GM12891 (cell line): ENCODE results near the gene ZCRB1.

Experiments
- PAX5 ChIP-seq: IDR thresholded peaks from 2 replicates; pipeline ENCODE4 v1.6.1; 2011; ENCODE audit warnings: low read length, moderate library complexity, mild to moderate bottlenecking; ENCODE audit not compliant: insufficient read depth, severe bottlenecking
- POLR2A ChIP-seq: IDR thresholded peaks from 2 replicates; pipeline ENCODE4 v1.6.1; 2011; ENCODE audit warnings: low read depth, low read length, control low read depth
- POLR2AphosphoS5 ChIP-seq: IDR thresholded peaks from 2 replicates; pipeline ENCODE4 v1.6.1; 2011; ENCODE audit warnings: low read depth, low read length, control low read depth
- POU2F2 ChIP-seq: IDR thresholded peaks from 2 replicates; pipeline ENCODE4 v1.6.1; 2011; ENCODE audit warnings: low read depth, mild to moderate bottlenecking, control low read depth, low read length, moderate library complexity
- SPI1 ChIP-seq: IDR thresholded peaks from 2 replicates; pipeline ENCODE4 v1.6.1; 2011; ENCODE audit warnings: low read depth, low read length, control low read depth
- TAF1 ChIP-seq: IDR thresholded peaks from 2 replicates; pipeline ENCODE4 v1.6.1; 2011; ENCODE audit warnings: low read depth, low read length, control low read depth

DNA sequence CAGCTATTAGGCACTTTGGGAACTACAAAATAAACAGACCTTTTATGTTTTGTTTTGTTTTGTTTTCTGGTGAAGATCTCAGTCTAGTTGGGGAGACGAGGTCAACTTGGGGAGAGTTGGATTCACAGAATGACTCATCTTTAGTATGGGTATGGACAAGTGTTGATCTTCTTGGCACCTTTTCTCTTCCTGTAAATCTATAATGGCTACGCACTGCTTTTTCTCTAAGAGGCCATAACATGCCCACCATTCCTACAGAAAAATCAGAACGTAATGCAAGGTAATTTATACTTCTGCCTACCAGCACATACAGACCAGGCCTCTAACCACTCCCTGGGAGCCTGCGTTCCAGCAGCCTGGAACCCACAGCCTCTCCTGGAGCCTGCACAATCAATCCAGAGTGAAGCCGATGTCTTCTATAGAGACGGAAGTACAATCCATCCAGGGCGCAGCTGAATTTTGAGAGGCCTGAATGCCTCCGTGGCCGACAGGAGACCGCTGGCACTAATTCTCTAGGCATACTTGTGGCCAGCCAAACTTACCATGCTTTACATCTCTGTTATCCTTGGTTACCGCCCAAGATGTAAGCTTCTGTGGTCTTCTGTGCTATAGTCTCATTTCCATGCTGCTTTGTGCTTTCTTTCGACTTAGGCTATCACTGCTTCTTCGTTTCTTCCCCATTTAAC lies 790 bp upstream of the ZCRB1 start:
- no peak for TF ChIP-seq POLR2A
- TF ChIP-seq TAF1 = no peak
- no peak for TF ChIP-seq POLR2AphosphoS5
- no peak for TF ChIP-seq POU2F2
- TF ChIP-seq PAX5 = no peak
- TF ChIP-seq SPI1 = no peak
